IPS-NIHi11 (cell line): ENCODE measurements around the gene TOX2.

Experiments
- DNase-seq: peaks from one replicate; pipeline ENCODE4 v3.0.0; 2012; ENCODE audit warnings: mixed read lengths, low spot score

Gene TOX2

DNA sequence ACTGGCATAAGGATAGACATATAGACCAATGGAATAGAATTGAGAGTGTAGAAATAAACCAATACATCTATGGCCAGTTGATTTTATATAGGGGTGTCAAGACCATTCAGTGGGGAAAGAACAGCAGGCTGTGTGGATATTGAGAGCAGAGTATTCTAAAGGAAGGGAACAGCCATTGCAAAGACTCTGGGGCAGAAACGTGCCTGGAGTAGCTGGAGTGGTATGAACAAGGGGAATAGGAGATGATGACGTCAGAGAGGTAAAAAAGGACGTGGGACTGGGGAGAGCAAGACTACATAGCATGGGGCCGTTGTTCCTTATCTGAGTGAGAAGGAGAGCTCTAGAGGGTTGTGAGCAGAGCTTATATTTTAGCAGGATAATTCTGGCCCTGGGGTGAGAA, 85.2 kb downstream of the TOX2 start:
- no peak for DNase-seq

DNA sequence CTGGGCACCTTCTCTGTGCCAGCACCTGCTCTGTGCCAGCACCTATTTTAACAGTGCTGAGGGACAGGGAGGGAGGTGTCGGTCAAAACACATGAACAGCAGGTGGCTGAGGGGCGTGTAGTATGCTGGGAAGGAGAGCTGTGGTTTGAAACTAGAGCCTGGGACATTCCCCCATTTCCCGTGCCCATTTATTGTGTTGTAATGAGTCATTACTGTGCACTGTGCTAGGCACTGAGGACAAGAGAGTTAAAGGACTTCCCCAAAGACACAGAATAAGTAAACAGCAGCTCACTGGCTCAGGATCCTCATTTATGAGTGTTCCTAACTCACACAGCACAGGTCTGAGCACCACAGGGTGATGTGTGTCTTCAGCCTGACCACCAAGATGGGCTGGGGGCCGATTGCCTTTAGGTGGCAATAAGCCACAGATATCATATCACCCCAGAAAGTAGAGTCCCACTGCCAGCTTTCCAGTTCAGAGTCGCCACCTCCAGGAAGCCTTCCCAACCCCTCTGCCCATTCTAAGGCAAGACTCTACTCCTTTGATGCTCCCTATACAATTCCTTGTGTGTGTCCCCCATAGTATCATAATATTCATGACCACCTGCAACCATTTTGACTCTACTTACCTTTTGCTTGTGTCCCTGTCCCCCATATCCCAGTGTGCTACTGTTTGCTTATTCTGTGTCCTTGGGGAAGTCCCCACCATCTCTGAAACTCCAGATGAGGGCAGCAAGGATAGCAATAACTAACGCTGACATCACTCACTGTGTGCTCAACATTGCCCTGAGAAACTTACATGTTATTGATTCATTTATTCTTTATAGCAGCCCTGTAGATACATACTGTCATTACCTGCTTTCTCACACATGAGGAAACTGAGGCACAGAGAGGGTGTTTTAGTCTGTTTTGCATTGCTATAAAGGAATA, 87.3 kb downstream of the TOX2 start:
- DNase-seq = no peak

DNA sequence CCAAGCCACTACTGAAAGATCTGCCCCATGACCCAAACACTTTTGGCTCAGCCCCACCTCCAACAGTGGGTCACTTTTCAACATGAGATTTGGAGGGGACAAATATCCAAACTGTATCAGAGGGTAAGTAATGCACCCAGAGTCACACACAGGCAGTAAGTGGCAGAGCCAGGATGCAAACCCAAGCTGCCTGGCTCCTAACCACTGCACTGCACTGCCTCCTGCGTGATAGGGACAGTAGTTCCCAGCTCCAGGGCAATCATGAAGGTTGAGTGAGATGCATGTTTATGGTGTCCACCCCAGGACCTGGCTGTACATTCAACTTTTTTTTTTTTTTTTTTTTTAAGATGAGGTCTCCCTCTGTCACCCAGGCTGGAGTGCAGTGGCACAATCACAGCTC, 88.2 kb downstream of the TOX2 start:
- no peak for DNase-seq

DNA sequence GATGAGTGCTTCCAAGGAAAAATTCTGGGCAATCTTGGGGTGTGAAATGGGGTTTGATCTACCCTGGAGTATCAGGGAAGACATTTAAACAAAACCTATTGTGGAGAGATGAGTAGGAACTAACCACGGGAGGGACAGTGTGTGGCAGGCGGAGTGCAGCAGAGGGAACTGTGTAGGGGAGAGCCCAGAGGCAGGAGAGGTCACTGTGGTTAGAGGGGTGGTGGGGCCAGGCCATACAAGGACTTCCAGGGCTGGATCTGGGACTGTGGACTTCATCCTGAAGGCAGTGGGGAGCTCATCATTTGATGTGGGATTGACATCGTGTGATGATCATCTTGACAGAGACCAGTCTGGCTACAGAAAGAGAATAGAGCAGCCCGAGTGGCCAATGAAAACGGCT, 89.0 kb downstream of the TOX2 start:
- no peak for DNase-seq

DNA sequence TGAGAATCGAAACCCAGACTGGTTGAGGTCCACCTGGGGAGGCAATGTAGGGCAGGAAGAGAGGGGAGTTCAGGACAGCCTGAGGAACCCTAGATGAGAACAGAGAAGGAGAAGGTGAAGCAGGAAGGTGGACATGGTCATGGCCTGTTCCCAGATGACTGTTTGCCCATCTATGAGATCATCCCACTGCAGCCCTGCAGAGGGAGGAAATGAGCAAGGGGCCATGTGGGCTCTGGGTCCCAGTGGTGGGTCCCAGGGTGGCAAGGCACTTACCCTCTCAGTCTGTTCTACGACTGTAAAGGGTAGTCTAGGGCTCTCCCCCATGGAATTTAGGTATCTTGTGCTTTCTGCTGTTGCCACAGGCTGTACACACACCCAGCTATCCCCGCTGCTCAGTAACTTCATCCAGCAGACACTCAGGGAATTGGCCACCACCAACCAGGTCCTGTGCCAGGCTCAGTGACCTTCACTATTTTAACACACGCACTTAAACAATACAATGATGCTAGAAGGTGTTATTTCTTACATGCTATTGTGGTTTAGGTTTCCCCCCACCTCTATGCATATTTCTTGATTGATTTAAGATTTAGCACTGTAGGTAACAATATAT, 89.8 kb downstream of the TOX2 start:
- no peak for DNase-seq

DNA sequence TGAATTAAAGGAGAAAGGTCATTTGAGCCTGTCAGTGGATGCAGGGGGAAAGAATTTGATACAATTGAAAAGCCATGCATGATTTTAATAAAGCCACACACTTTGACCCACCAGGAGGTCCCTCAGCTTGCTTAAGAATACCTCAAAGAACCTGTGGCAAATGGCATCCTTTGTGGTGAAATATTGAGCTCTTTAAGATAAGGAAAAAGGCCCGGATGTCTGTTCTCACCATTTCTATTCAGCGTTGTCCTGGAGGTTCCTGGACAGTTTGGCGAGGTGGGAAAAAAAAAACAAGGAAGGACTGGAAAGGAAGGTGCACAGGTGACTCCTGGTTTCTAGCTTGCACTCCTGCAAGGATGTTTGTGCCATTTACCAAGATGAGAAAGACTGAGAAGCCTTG, 91.0 kb downstream of the TOX2 start:
- DNase-seq = no peak

DNA sequence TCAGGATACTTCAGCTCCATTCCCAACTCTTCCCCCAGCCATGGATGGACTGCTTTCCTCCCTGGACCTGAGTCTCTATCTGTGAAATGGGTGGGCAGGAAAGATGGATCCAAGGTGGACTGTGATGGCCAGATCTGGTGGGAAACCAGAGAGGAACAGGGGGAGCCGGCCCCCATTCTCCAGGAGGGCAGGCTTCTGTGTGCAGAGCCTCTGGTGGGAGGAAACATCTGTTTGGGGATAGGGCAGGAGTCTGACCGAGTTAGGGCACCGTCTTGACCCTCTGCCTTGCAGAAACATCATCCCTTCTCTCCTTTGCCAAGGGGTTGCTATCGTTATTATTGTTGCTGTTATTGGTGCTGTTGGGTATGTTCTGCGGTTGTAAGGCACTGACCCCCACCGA, 91.5 kb downstream of the TOX2 start:
- DNase-seq = no peak

DNA sequence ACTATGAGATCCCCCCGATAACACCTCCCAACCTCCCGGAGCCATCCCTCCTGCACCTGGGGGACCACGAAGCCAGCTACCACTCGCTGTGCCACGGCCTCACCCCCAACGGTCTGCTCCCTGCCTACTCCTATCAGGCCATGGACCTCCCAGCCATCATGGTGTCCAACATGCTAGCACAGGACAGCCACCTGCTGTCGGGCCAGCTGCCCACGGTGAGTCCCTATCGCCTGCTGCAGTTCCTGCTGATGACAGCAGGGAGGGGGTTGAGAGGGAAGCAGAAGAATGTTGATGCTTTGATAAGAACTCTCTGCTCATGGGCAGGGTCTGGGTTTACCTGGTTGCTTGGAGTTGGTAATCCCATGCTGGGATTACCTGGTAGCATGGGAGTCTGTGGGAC, 91.9 kb downstream of the TOX2 start:
- no peak for DNase-seq

DNA sequence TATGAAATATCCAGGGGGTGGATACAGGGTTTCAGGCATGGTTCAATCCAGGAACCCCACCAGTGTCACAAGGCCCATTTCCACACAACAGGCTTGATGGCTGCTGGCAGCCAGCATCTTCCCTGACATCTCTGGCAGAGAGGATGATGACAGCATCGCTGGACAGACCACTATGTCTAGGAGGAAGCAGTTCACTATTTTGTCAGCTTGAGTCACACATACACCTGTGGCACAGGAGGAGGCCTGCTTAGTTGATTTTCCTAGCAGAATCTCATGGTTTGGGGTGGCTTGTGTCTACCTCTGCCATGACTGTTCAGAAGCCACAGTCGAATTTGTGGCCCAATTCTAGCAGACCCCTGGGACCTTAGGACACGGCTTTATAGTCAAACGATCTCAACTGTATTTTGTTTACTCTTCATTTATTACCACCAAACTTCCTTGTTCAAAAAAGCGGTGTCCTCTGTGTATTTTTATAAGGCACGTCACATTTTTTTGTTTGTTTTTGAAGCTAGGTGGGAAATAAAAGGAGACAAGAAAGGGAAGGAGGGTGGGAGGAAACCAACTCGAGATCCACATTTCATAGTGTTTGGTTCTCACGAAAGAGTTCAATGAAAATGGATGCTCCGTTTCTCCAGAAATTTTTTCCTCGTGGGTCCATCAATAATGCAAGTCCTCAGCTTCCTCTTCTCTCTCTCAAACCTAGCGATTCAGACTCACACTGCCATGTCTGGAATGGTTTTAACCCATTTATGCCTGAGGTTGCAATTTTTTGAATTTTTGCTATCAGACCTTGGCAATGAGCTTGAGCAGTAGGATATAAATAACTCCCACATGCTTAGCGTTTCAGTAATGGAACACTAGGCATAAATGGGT, 94.4 kb downstream of the TOX2 start:
- no peak for DNase-seq

DNA sequence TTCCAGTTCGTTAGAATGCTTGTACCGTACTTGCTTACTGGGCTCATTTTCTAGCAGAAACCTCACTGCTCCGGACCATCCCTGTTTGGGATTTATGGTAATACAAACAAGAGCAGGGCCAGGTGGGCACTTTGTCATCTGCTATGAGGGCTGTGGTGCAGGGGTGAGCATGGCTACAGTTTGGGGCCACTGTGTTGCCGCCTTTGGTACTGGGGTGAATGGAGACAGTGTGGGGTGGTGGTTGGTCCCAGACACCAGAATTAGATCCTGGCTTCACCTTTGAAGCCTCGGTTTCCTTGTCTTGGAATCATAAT, 95.0 kb downstream of the TOX2 start:
- DNase-seq = no peak

DNA sequence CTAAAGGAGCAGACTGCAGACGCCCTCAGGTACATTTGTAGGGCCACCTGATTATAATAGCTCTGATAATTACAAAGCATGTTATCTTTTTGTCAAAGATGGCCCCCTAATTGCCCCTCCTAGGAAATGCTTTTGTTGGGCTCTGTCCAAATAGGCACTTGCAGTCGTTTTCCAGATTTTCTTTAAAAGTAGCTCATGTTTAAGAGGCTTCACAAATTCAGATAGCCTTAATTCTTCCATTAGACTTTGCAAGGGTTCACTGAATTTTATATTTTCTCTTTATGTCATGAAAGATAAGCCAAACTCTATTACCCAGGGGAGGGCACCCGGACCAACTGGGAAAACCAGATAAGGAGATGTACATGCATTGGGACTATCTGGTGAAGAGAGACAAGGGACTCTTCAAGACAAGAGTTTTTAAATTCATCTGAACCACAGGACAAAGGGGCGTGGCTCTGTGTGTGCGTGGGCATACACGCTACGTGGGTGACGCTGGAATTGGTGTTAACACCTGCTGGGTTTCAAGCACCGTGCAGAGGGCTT, 95.6 kb downstream of the TOX2 start:
- no peak for DNase-seq

DNA sequence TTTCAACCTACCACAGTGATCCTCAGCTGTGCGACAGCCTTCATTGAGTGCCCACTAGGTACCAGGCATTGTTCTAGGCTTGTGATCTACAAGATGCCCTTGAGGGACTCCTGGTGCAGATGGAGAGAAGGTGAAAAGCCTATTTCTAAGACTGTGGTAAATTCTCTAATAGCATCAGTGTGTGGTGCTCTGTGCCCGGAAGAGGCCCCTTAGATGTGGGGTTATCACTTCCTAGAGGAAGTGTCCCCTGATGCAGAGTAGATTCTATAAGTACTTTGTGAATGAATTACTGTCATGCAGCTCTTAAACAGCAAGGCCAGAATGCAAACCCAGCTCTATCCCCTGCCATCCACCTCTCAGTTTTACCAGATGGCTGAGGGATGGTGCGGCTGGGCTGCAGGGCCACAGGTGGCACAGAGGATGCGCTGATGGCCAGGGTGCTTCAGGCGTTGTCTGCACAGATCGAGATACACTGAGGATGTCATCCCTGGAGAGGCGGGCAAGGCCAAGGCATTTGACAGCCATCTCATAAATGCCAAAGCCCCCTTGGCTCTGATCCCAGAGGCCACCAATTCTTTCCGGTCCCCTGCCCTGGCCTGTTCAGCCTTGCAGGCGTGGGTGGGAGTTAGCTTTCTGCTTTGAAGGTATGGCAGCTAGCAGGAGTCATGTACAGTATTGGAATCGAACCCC, 96.7 kb downstream of the TOX2 start:
- no peak for DNase-seq

DNA sequence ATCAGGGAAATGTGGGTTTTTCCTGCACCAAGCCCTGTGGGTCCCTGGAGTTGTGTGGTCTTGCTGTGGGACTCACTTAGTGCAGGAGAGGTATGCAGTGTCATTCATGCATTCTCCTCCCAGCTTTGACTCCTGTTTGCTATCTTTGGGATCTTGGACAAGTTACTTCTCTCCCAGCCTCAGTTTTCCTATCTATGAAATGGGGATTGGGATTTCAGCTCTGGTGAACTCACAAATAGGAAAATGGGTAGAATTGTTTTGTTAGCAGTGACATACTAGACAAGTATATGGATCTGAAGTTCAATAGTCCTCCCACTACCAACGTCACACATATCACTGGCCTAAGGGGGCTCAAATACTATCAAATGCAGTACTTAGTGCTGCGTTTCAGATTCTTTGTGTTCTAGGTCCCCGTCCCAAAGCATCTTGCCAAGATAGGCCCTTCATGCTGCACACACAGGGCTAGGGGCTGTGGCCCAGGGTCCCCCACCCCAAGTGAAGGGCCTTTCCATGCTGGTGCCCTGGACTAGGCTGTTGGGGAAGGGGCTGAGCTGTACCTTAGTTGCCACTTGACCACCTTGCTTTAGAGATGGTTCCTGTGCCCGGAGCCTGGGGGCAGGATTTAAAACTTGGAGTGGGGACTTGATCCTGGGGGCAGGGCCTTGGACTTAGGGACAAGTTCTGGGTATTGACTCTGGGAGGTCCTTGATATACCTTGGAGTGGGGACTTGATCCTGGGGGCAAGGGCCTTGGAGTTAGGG, 98.0 kb downstream of the TOX2 start:
- DNase-seq = no peak

DNA sequence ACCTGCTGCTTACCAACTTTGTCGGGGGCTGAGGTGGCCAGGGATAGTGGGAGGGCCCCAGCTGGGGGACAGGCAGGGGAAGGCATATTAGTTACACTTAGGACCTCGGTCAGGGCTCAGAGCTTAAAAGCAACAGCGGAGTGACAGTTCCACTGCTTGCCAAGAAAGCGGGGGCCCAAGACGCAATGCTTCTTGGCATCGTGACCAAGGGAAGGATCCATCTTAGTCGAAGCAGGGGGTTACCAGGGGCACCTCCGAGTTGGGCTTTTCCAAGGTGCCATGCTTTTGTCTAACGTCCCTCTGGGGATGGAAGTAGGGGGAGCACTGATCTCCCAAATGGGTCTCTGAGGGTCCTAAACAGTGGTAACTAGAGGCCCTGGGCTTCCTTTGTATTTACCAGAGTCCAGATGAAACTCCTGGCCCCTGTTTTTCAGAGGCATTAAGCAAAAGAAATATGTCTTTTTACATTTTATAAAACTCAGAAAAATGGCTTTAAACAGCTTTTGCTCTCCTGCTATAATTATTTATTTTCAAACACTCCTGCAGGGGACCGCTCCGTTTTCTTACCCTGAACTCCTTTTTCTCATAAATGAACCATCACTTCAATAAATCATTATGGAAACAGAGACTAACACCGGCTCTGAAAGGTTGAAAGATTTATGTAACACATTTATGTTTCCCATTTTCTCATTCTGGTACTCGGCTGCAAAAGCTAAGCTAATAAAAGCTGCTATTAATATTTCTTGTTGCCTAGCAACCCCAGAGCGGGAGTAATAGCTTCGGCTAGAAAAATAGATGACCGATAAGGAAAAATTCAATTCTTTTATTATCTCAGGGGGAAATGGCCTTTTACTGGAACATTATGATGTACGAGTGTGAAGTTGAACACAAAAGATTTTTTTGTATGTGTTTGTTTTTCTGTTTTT, 100.4 kb downstream of the TOX2 start:
- DNase-seq = no peak

DNA sequence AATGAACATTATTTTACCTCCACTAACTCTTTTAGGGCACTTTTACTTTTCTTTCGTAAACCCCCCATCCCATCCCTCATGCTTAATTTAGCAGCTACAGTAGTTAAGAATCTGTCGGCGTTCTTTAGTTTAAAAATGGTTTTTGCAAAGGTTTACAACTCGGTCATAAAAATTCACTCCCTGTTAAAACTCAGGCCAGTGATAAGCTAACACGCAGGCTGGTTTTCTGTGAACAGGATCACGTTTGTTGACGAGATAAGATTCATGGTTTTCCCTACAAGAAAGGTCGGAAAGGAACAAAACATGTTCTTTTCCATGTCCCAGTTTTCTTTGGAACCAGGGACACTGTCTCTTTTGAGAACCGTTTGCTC, 101.1 kb downstream of the TOX2 start:
- DNase-seq = no peak

DNA sequence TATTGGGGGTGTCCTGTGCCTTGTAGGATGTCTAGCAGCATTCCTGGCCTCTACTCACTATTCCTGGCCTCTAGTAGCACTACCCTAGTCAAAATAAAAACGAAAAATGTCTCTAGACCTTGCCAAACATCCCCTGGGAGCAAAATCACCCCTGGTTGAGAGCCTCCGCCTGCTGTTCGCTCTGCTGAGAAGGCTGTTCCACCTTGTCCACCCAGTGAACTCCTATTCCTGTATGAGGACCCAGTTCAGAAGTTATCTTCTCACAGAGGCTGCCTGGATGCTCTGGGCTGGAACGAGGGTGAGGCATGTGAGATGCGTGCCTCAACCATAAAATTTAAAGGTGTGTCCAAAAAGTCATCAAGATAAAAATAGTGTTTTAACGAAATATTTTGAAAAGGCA, 101.9 kb downstream of the TOX2 start:
- no peak for DNase-seq

DNA sequence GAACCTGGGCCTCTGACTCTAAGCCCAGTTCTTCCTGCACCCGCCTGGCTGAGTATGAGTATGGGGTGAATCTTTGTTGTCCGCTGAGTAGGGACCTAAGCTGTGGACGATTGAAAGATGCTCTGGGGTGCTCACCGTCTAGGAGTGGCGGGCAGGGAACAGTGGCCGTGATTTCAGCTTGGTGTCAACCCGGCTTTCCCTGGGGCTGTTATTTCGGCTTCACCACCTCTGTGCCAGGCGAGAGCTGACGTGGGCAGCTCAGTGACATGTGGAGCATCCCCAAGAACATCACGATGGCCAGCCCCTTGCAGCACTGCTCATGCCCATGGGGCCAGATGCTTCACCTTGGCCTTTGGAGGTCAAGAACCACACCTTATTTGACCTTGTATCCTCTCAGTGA, 102.6 kb downstream of the TOX2 start:
- no peak for DNase-seq

DNA sequence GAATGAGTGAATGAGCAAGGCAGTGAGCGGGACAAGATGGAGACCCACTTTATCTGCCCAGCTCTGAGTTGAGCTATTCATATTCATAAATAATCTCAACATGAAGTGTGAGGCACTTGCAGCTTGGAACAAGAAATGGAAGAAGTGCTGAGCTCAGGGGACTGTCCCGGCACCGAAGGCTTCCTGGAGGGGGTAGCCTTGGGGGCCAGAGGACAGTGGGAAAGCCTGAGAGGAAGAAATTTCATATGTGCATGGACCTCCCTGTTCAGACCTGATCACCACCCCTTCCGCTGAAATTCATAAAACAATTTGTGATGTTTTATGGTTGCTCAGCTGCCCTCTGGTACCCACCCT, 103.2 kb downstream of the TOX2 start:
- no peak for DNase-seq

DNA sequence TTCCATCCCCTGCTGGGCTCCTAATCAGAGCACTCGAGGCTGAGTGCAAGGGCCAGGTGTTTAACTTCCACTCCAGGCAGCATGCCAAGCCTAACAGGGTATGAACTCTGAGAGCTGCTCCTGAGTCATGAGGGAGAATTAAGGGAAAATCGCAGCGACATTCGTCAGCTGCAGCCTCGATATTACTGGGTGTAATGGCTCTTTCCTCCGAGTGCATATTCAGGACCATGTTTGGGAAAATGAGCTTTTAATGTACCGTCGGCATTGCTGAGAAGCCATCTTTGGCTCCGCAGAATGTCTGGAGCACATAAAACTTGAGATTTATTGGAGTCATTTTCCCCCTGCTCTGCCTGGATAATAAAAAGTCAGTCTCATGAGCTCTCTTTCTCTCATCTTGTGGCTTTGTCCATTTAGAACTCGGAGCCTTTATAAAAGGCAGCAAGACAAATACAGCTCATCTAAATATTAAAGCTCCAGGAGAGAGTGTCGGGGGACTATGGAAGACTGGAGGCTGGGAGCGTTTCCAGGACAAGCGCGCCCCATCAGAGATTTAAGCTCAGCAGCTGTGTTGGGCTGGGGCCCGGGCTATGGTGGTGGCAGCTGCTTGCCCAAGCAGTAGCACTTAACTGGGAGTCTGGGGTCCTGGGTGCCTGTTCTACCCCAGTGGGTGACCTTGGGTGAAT, 103.7 kb downstream of the TOX2 start:
- no peak for DNase-seq
